Measurements from ENCODE around the gene CCDC77.

DNA sequence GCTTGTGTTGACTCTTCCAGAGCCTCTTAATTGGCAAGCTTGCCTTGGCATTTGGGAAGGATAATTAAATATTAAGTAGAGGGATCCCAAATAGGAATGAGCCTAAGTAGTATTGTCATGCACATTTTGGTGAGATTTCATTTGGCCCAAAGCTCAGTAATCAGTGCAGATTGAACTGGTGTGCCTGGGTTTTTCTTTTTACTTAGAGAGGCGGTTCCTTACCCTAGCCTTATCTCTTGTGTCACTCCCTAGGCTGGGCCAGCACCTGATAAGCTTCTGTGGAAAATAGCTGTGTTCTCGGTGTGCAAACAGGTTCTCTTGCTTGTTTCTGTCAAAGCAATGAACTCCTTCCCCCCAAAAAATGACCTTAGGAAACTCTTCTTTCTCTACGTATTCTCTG lies 49.0 kb downstream of the CCDC77 start:
- TF ChIP-seq, protein P1, sequence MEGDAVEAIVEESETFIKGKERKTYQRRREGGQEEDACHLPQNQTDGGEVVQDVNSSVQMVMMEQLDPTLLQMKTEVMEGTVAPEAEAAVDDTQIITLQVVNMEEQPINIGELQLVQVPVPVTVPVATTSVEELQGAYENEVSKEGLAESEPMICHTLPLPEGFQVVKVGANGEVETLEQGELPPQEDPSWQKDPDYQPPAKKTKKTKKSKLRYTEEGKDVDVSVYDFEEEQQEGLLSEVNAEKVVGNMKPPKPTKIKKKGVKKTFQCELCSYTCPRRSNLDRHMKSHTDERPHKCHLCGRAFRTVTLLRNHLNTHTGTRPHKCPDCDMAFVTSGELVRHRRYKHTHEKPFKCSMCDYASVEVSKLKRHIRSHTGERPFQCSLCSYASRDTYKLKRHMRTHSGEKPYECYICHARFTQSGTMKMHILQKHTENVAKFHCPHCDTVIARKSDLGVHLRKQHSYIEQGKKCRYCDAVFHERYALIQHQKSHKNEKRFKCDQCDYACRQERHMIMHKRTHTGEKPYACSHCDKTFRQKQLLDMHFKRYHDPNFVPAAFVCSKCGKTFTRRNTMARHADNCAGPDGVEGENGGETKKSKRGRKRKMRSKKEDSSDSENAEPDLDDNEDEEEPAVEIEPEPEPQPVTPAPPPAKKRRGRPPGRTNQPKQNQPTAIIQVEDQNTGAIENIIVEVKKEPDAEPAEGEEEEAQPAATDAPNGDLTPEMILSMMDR (conservative IDR thresholded peaks at IDR 0.05 in 1 of 2, IDR thresholded peaks at IDR 0.05 in 1 of 2; ENCODE audit: low read depth in 1 of 2, low read length in 2 of 2) = no peak
- no peak for TF ChIP-seq EZH2 (IDR thresholded peaks at IDR 0.05; ENCODE audit: low read length, missing control alignments)

Data from fibroblast of lung (primary cell).